ENCODE measurements around the gene USH1C.

Gene USH1C

DNA sequence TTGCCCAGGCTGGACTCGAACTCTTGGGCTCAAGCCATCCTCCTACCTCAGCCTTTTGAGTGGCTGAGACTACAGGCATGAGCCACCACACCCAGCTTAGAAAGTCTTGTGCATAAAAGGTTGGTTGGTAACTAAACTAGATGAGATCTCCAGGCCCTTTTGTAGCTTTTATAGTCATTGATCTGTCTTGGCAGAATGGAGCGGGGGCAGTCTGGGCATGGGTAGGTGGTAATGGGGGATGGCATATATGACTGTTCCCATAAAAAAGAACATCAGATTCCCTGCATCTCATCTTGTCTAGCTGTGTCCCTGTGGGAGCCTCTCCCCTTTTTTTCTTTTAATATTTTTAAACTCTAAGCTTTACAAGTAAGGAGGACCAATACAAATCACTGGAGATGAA is 97.7 kb downstream of the USH1C start:
- Histone ChIP-seq H2BK120ac (ENCODE audit: low read depth, low read length) (no peak overlapping the region), H4K8ac (ENCODE audit: low read depth, low read length) (no peak overlapping the region), H2AK5ac (ENCODE audit: low read depth, low read length) (no peak overlapping the region), H3K14ac (ENCODE audit: low read length) (no peak overlapping the region), H3K9me3 (replicated peaks in 1 of 2; ENCODE audit: control insufficient read depth in 2 of 2, insufficient read depth in 1 of 2, low read depth in 1 of 2, low read length in 2 of 2) (no peaks in the 10 kb centered on the region), H4K91ac (ENCODE audit: low read depth, low read length, poor library complexity) (no peak overlapping the region), H3K18ac (ENCODE audit: low read length) (no peak overlapping the region), H3K4ac (ENCODE audit: low read length) (no peak overlapping the region), H2BK15ac (ENCODE audit: low read length) (no peak overlapping the region), H3K23ac (ENCODE audit: low read depth, low read length, poor library complexity) (no peak overlapping the region), H3K79me1 (ENCODE audit: low read depth, low read length) (no peaks in the 10 kb centered on the region), H3K4me3 (ENCODE audit: low read length in 2 of 2) (no peak overlapping the region), H2BK5ac (ENCODE audit: low read length) (no peak overlapping the region), H2AFZ (ENCODE audit: low read length) (no peak overlapping the region), H3K36me3 (replicated peaks in 1 of 2; ENCODE audit: control insufficient read depth in 2 of 2, insufficient read depth in 2 of 2, low read length in 2 of 2) (no peaks in the 10 kb centered on the region), H3K27ac (replicated peaks; ENCODE audit: low read length) (no peak overlapping the region), H3K27me3 (ENCODE audit: control insufficient read depth in 3 of 3, insufficient read depth in 3 of 3, low read depth in 1 of 3, low read length in 3 of 3) (peaks cover 0 to 6% (median 0%) of the 10 kb centered on the region in 3 experiments), H3K4me1 (ENCODE audit: control insufficient read depth in 2 of 2, insufficient read depth in 1 of 2, low read depth in 1 of 2, low read length in 2 of 2) (peaks cover 0 to 10% of the 10 kb centered on the region in 2 donors), H3K9ac (ENCODE audit: low read depth, low read length, poor library complexity) (no peak overlapping the region), H2BK12ac (ENCODE audit: low read length) (no peak overlapping the region), H3K4me2 (ENCODE audit: insufficient read depth, low read length, poor library complexity, severe bottlenecking) (no peak overlapping the region)
- no CpG with 5 or more reads among the region's 2 CpGs for WGBS, 2 donors (ENCODE audit: extremely low coverage in 2 of 2, insufficient read length in 2 of 2, insufficient replicate concordance in 1 of 2)
- no peak for DNase-seq (ENCODE audit: low spot score)

GRCh38 chr11:17445240-17445795 is 98.9 kb downstream of the USH1C start:
- Histone ChIP-seq H3K23ac (ENCODE audit: low read depth, low read length, poor library complexity) (no peak overlapping the region), H4K91ac (ENCODE audit: low read depth, low read length, poor library complexity) (no peak overlapping the region), H3K27me3 (ENCODE audit: control insufficient read depth in 3 of 3, insufficient read depth in 3 of 3, low read depth in 1 of 3, low read length in 3 of 3) (peaks cover 0 to 6% (median 0%) of the 10 kb centered on the region in 3 experiments), H3K14ac (ENCODE audit: low read length) (no peak overlapping the region), H2BK5ac (ENCODE audit: low read length) (no peak overlapping the region), H3K79me1 (ENCODE audit: low read depth, low read length) (no peaks in the 10 kb centered on the region), H2AFZ (ENCODE audit: low read length) (no peak overlapping the region), H3K4me2 (ENCODE audit: insufficient read depth, low read length, poor library complexity, severe bottlenecking) (no peak overlapping the region), H2AK5ac (ENCODE audit: low read depth, low read length) (no peak overlapping the region), H3K4ac (ENCODE audit: low read length) (no peak overlapping the region), H3K4me3 (ENCODE audit: low read length in 2 of 2) (no peak overlapping the region), H4K8ac (ENCODE audit: low read depth, low read length) (no peak overlapping the region), H3K4me1 (ENCODE audit: control insufficient read depth in 2 of 2, insufficient read depth in 1 of 2, low read depth in 1 of 2, low read length in 2 of 2) (peaks cover 0 to 10% of the 10 kb centered on the region in 2 donors), H3K9me3 (replicated peaks in 1 of 2; ENCODE audit: control insufficient read depth in 2 of 2, insufficient read depth in 1 of 2, low read depth in 1 of 2, low read length in 2 of 2) (no peaks in the 10 kb centered on the region), H2BK15ac (ENCODE audit: low read length) (no peak overlapping the region), H2BK120ac (ENCODE audit: low read depth, low read length) (no peak overlapping the region), H3K18ac (ENCODE audit: low read length) (no peak overlapping the region), H3K27ac (replicated peaks; ENCODE audit: low read length) (no peak overlapping the region), H2BK12ac (ENCODE audit: low read length) (no peak overlapping the region), H3K9ac (ENCODE audit: low read depth, low read length, poor library complexity) (no peak overlapping the region), H3K36me3 (replicated peaks in 1 of 2; ENCODE audit: control insufficient read depth in 2 of 2, insufficient read depth in 2 of 2, low read length in 2 of 2) (no peaks in the 10 kb centered on the region)
- DNase-seq (ENCODE audit: low spot score), result no peak
- no CpG with 5 or more reads among the region's 5 CpGs for WGBS, 2 donors (ENCODE audit: extremely low coverage in 2 of 2, insufficient read length in 2 of 2, insufficient replicate concordance in 1 of 2)

DNA sequence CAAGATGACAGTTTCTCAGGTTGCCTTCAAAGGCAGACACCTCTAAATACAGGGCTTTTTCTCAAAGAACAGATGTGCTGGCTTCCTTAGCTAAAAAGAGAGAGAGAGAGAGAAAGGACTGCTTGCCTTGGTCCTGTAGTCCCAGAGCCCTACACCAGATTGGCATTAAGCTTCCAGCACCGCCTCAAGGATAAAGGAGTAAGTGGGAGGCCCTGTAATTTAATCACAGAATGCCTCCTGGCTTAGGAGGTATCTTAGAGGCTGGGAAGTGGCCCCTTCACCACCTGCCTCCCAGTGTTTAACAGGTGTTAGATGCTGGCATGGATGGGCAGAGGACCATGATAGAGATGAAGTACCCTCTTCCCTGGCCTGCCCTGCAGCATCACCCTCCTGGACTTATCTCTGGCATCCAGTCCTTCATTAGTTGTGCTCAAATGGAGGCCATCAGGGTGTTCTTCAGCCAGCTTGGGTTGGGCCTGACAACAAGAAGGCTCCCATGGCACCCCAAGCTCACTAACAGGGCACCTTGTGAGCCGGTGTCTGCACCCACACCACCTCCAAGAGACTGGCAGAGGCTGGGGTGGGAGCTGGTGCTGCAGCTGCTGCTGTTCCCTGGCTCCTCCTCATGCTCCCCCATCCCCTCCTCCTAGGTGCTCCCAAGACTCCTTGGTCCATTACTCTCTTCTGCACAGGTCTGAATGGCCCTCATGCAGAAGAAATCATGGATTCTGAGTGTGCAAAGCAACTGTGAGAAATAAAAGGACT is 100.1 kb downstream of the USH1C start:
- no peak overlapping the region for H2BK120ac ChIP-seq (ENCODE audit: low read depth, low read length)
- H3K27ac ChIP-seq (replicated peaks; ENCODE audit: low read length), result no peak overlapping the region
- no peak overlapping the region for H2AFZ ChIP-seq (ENCODE audit: low read length)
- no peaks in the 10 kb centered on the region for H3K36me3 ChIP-seq (replicated peaks in 1 of 2; ENCODE audit: control insufficient read depth in 2 of 2, insufficient read depth in 2 of 2, low read length in 2 of 2)
- H3K9me3 ChIP-seq (replicated peaks in 1 of 2; ENCODE audit: control insufficient read depth in 2 of 2, insufficient read depth in 1 of 2, low read depth in 1 of 2, low read length in 2 of 2), result no peaks in the 10 kb centered on the region
- H4K91ac ChIP-seq (ENCODE audit: low read depth, low read length, poor library complexity), result no peak overlapping the region
- no peak overlapping the region for H3K9ac ChIP-seq (ENCODE audit: low read depth, low read length, poor library complexity)
- no peak overlapping the region for H4K8ac ChIP-seq (ENCODE audit: low read depth, low read length)
- peak overlapping the region; percentile 45 for H2BK15ac ChIP-seq (ENCODE audit: low read length)
- peak overlapping the region; percentile 15 for H3K18ac ChIP-seq (ENCODE audit: low read length)
- H2AK5ac ChIP-seq (ENCODE audit: low read depth, low read length), result peak overlapping the region; percentile 76
- no peak overlapping the region for H3K14ac ChIP-seq (ENCODE audit: low read length)
- WGBS, 2 donors (ENCODE audit: extremely low coverage in 2 of 2, insufficient read length in 2 of 2, insufficient replicate concordance in 1 of 2), result no CpG with 5 or more reads among the region's 2 CpGs
- no peak overlapping the region for H3K4ac ChIP-seq (ENCODE audit: low read length)
- peaks cover 0 to 12% of the 10 kb centered on the region in 2 donors for H3K4me1 ChIP-seq (ENCODE audit: control insufficient read depth in 2 of 2, insufficient read depth in 1 of 2, low read depth in 1 of 2, low read length in 2 of 2)
- no peak overlapping the region for H3K23ac ChIP-seq (ENCODE audit: low read depth, low read length, poor library complexity)
- H3K27me3 ChIP-seq (ENCODE audit: control insufficient read depth in 3 of 3, insufficient read depth in 3 of 3, low read depth in 1 of 3, low read length in 3 of 3), result peaks cover 0 to under 1% (median 0%) of the 10 kb centered on the region in 3 experiments
- H2BK12ac ChIP-seq (ENCODE audit: low read length), result no peak overlapping the region
- no peak for DNase-seq (ENCODE audit: low spot score)
- no peak overlapping the region for H3K4me3 ChIP-seq (ENCODE audit: low read length in 2 of 2)
- H2BK5ac ChIP-seq (ENCODE audit: low read length), result no peak overlapping the region
- H3K79me1 ChIP-seq (ENCODE audit: low read depth, low read length), result no peaks in the 10 kb centered on the region
- no peak overlapping the region for H3K4me2 ChIP-seq (ENCODE audit: insufficient read depth, low read length, poor library complexity, severe bottlenecking)

Measured in neuronal stem cell (in vitro differentiated cells).